GM18502 (cell line): ENCODE data around the gene FPR1.

Experiments
- ATAC-seq: cut with Tn5 transposase; IDR thresholded peaks from one replicate; pipeline ENCODE4 v1.9.1; 2021; ENCODE audit warnings: mild to moderate bottlenecking; ENCODE audit not compliant: unreplicated experiment, poor library complexity

Gene FPR1, protein sequence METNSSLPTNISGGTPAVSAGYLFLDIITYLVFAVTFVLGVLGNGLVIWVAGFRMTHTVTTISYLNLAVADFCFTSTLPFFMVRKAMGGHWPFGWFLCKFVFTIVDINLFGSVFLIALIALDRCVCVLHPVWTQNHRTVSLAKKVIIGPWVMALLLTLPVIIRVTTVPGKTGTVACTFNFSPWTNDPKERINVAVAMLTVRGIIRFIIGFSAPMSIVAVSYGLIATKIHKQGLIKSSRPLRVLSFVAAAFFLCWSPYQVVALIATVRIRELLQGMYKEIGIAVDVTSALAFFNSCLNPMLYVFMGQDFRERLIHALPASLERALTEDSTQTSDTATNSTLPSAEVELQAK

DNA sequence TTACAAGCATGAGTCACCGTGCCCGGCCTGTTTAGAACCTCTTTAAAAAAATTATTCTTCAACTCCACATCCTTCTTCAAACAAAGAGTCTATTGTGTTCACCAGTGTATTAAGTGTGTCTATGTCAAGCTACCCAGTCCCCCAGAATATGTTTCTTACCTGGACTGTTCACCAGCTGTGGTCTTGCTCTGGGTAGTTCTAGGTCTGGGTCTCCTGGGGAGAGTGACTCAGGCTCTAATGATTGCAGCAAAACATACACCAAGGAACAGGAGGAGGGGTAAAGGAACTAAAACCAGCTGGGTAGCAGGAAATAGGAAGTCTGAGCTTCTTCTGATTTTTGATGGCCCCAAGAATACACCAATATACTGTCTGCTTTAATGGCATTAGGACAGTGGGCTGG is at the start of gene FPR1:
FPR1 (minus strand) TSS at position 224 of the 400 bp plus-strand sequence. CDS start 4,884 bp downstream, outside the sequence.
- no peak for ATAC-seq

DNA sequence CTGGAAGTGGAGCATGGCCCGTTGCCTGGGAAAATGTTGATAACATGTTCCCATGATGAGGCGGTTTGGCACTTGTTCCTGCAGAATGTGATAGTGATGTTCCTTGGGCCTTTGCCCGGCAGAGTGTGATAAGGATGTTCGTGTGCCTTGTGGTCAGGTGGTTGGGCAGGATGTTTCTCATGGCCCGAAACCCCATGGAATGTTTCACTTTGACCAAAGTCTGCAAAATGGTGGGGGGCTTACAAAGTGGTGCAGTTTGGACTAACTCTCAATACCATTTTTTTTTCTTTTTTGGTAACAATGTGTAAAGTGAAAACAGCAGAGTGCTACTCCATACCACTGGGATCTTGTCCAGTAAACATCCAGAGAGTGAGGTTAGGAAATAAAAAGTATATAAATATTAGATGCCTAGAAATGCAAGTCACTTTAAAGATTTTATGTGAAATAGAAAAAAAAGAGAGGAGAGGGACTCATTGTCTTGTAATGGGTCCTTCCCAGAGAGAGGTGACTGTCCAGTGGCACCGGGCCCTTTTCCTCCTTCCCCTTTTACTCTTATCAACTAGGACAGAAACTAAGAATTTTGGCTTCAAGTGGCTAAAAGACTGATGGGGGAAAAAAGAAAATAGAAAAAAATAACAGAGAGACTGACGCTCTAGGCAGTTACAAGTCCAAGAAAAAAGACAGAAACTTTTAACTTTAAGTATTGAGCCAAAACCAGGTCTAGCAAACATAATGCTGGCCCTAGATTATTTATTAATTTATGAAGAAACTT is 49.0 kb upstream of the FPR1 start:
- ATAC-seq, result no peak

DNA sequence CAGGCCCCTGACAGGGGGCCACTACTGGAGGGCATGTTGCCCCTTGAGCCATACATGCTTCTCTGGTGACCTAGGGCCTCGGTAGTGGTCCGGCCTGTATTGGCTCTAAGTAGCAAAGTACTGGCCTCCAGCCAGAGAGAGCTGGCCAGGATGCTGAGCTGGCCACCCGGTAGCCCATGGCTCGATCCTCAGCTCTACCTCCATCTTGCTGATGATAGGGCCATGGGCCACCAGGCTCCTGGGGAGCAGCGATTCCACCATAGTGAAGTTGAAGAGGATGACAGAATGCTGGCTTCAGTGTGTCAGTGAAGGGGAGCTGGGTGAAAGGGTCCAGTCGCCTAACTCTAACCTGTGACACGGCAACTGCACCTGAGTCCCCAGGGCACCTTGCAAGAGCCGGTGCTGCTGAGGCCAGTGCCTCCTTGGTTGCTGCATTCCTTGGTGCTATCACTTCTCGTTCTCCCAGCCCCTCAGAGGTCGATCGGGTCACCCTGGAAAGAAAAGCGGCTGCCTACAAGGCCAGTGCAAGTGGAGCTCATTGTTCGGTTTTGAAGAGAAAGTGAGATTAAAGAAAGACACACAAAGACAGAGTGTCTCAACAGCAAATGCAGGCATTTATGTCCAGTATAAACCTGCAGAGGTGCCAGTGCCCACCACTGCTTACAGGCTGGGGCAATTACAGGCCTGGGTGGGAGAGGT is 48.2 kb upstream of the FPR1 start:
- no peak for ATAC-seq

DNA sequence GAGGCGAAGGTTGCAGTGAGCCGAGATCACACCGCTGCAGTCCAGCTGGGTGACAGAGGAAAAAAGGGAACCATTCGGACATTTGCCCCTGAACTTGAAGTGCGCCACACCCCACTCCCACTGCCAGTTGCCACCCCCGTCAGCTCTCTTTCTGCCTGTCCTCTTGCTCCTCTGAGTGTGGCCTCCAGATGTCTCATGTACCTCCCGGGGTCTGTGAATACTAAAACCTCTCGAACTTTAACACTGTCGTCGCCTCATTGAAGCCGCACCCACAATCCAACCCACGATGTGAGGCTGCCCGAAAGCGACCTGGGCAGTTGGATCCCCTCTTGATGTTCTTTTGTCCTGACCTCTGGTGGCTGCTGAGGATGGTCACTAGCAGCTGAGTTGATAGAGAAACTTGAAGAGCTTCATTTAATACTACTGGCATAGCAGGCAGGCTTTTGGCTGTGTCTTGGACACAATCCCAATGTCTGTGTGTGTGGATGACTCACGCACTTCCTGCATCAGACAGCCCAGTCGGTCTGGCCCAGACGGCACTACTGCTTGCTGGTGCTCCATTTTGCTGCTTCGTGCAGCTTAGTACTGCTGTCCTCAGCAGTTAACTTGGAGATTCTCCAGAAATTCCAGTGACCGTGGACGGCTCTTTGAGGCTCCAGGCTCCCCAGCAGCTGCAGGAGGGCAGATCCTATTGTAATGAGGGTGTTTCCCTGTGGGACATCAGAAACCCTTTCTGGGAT is 47.5 kb upstream of the FPR1 start:
- no peak for ATAC-seq

DNA sequence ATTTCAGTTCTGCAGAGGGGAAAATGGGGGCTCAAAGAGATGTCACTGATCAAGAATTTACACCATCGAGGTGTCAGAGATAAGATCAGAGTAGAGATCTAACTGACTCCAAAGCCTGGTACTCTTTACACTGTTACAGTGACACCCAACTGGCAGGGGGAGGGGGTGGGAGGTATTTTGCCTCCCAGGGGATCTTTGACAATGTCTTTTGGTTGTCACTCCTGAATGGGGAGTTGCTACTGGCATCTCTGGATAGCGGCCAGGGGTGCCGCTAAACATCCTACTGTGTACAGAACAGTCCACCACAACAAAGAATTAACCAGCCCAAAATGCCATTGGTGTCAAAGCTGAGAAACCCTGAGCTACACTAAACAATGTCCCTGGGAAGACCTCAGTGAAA is 46.4 kb upstream of the FPR1 start:
- ATAC-seq, result no peak

DNA sequence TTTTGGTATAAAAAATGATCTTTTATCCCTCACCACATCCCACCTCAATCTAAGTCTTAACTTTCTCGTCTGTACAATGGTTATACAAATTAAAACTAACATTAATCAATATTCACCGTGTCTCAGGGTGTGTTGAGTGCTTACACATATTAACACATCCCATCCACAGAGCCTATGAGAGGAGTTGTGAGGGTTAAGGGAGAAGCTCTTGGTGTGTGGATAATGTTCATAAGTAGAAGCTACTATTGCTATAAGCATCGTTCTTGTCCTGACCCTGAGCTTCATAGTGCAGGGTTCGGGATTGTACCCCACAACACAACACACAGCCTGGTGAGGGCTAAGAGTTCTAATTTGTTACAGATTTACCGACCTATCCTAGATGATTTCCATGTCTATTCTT is 45.8 kb upstream of the FPR1 start:
- no peak for ATAC-seq

DNA sequence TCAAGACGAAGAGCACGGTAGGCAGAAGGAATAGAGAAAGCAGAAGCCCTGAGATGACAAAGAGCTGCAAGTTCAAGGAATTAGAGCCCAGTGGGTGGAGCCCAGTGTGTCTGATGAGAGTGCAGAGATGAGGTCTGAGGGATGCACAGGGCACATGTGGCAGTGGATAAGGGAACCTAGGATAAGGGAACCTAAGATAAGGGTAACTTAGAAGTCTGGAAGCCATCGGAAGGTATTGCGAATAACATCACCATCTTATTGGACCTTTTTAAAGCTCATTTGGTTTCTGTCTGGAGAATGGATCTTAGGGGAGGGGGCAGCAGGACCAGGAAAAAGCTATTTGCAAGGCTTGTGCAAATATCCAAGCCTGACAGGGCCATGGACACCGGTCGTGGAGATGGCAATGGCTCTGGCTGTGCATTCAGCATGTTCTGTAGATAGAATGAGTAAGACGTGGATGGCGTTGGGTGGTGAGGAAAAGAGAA is 44.6 kb upstream of the FPR1 start:
- ATAC-seq, result no peak

DNA sequence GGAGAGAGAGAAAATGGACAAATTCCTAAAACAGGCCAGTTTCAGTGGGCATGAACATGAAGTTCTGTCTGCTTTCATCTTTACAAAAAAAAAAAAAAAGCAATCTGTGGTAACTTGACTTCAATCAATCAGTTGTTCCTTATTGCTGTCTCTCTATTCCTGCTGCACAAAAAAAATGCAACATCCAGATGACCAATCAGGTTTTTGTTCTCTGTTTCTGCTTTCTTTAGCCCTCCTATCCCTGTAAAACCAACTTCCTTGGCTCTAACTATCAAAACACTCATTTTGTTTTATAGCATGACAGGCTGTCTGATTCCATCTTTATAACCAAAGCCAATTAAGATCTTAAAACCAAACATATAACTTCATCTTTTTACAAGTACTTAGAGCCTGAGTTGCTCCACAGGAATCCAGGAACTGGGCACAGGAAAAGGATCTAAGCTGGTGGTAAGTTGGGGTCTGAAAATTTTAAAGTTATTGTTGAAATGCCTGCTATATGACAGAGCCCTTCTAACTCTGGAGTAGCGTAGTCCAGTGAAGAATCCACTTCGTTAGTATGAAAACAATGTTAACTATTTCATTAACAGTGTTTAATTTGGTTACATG is 43.3 kb upstream of the FPR1 start, which contains the start of gene FPR3:
FPR3 (plus strand) TSS at position 273 of the 606 bp plus-strand sequence. CDS start 28,592 bp downstream, outside the sequence.
- ATAC-seq, result no peak

DNA sequence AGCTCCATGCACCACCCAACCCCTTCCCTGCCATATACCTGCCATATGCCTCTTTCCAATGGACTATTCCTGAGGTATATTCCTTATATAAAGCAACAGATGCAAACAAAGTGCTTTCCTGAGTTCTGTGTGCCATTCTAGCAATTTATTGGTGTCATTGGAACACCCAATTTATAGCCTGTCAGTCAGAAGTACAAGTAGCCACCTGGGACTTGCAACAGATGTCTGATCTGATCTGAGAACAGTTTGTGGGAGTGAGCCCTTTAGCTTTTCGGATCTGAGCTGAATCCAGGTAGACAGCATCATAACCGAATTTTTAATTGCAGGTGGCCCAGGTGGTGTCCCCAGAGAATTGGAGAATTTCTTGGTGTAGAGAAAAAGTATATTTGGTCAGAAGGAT is 42.3 kb upstream of the FPR1 start:
- ATAC-seq, result no peak

DNA sequence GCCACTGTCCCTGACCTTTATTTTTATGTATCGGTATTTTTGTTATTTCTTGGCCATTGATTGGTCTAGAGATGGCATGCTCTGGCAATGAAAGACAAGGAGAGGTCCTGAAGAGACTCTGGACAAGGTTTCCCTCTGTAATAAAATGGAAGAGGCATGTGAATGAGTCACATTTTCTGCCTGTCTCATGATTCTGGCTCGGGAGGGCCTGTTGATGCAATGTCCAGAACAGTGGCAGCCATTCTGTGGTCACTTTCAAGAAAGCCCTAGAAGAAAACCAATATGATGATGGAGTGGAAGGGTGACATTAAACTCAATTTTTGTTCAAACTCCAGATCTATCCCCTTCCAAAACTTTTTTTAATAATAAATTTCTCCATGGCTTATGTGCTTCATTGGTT is 41.3 kb upstream of the FPR1 start:
- no peak for ATAC-seq

DNA sequence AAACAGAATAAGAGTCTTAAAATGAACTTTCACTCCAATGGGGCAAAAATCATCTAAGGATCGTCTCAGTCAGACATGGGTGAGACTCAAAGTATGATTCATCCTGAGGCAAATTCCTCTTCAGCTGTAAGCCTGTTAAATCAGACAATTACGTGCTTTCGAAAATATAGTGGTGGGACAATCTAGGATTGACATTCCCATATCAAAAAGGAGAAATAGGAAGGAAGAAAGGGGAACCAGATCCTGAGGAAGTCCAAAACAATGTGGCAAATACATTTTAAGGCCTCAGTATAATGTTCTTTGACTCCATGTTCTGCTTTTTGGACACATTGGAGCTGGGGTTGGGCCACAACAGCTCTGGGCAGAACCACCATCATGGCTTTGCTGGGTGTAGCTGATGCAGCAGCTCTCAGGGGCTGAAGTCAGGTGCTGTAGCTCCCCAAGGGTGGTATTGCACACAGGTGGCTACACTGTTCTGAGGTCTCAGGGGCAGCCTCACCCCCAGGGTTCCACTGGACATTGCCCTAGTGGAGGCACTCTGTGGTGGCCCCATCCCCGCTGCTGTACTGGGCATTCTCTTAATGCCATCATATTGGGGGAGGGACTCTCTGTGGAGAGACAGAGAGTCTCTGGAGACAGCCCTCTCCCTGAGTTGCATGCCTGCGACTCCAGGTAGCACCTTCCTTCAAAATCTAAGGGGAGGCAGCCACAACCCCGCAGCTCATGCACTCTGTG is 37.5 kb upstream of the FPR1 start:
- no peak for ATAC-seq

DNA sequence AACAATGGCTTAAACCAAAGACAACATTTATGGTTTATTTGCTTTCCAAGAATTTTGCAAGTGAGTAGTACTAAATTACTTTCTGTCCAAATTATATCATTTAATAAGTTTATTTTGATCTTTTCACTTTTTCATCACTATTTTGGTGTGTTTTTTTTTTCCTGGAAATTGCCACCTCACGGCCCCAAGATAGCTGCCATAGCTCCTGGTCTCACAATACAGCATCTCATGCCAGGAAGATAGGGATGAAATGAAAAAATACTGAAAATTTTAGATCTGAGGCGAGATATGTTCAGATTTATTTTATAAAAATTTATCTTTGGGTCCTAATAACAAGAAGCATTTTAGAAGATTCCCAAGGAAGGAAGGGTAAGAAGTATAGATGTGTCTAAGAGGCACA is 36.4 kb upstream of the FPR1 start:
- no peak for ATAC-seq

DNA sequence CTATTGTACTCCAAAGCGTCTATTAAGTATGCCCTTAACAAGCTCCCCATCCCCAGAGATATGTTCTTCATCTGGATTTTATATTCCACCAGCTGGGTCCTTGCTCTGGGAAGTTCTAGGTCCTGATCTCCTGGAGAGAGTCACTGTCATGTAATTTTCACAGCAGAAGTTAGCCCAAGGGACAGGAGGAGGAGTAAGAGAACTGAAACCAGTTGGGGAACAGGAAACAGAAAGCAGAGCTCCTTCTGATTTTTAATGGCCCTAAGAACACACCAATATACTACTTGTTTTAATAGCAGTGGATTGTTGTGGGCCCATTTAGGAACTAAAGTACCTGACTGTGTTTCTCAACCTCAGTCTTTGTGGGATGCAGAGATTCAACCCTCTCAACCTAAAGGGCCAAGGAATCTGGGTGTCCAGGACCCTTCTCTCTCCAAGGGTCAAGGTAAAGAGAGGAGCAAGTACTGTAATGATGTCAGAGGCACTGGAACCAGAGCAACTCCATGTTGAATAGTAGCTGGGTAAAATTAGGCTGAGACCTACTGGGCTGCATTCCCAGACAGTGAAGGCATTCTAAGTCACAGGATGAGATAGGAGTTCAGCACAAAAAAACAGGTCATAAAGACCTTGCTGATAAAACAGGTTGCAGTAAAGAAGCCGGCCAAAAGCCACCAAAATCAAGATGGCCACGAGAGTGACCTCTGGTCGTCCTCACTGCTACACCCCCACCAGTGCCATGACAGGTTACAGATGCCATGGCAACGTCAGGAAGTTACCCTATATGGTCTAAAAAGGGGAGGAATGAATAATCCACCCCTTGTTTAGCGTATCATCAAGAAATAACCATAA is 35.2 kb upstream of the FPR1 start:
- no peak for ATAC-seq

DNA sequence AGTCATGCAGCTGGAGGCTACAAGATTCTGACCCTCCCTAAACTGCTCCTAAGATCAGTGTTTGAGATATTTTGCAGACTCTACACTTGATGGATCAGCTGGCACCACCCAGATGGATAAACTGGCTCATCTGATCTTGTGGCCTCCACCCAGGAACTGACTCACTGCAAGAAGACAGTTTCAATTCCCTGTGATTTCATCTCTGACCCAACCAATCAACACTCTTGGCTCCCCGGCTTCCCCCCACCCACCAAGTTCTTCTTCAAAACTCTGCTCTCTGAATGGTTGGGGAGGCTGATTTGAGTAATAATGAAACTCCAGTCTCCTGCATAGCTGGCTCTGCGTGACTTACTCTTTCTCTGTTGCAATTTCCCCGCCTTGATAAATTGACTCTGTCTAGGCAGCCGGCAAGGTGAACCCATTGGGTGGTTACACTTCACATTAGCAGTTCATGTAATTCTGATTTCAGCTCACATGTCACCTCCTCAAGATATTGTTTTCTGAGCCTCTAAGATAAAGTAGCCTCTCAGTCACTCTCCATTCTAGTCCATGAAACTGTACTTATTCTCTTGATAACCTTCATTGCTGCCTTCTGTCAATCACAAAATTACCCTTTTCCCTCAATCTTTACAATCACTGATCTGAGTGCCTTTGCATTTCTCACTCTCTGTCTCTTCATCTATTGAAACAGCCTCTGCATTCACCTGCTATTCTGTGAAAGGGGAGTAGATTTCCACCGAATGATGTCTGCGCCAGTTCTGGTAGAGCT is 33.4 kb upstream of the FPR1 start:
- ATAC-seq, result no peak

DNA sequence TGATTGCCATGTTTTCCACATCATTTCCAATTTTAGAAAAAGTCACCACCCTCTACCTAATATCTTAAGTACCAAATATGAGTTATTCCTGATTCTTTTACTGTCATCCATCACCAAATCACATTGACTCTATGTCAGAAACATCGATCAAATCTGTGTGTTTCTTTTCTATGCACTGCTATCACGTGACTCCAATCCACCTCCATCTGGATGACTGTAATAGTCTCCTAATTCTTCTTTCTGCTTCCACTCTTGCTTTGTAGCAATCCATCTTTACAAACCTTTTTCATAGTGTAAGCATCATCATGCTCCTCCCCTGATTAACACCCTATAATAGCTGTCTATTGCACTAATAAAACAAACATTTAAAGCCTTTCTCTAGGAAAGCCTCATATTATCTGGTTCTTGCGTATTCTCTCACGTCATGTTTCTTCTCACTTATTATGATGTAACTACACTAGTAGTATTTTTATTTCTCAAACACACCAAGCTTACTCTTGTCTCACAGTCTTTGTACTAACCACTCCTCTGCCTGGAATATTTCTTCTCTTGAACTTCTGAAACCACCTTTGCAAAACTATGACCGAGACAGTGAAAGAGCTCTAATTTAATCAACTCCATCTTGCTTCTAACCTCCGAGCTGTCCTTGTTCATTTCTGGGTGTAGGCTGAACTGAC is 32.6 kb upstream of the FPR1 start:
- ATAC-seq, result no peak

DNA sequence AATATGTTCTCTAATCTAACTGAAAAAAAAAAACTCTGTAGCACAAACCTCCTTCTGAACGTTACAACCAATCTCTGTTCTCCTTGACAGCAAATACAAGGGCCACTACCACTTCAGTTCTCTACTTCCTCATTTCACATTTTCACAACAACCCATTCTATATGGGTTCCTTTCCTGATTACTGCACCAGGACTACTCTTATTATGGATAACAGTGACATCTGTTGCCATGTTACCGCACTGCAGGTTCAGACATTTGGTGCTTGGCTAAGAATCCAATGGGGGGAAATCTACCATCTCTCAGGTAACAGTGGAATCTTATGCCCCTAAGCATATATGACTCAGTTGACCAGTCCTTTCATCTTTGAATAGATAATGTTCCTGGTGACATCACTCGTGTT is 31.7 kb upstream of the FPR1 start:
- no peak for ATAC-seq

DNA sequence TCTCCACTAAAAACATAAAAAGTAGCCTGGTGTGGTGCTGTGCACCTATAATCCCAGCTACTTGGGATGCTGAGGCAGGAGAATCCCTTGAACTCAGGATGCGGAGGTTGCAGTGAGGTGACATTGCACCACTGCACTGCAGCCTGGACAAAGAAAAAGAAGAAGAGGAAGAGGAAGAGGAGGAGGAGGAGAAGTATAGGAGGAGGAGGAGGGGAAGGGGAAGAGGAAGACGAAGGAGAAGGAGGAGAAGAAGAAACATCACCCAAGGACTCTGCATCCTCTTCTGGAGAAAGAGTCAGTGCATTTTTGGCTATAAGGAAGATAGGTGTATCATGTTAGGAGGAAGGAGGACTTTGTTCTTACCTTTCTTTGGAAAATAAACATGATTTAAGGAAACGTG is 30.3 kb upstream of the FPR1 start:
- no peak for ATAC-seq
